ENCODE measurements around the gene LACTB.
"Not testable (repeated sequence)": the region's sequence is repeated elsewhere in the genome, so short reads cannot be mapped to it uniquely, and the experiment has no call there.

Gene LACTB

DNA sequence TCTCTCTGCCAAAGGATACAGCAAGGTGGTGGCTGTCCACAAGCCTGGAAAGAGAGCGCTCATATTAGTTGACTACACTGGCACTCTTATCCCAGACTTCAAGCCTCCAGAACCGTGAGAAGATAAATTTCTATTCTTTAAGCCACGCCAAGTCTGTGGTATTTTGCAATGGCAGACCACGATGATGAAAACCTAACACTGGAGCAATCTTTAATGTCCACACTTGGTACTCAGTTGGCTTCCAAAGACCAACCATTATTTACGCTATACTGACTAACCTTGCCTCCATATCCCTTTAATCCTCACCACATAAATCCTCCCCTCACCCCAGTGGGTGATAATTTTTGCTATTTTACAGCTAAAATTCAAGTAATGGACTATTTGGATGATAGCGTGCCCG, 16.9 kb upstream of the LACTB start:
- no peaks in the 10 kb centered on the region for H3K27me3 ChIP-seq (ENCODE audit: control insufficient read depth in 3 of 3, insufficient read depth in 3 of 3, low read depth in 1 of 3, low read length in 3 of 3)
- H3K9me3 ChIP-seq (replicated peaks in 1 of 2; ENCODE audit: control insufficient read depth in 2 of 2, insufficient read depth in 1 of 2, low read depth in 1 of 2, low read length in 2 of 2) = peaks cover 2 to 3% of the 10 kb centered on the region in 2 donors
- no peak overlapping the region for H3K4me2 ChIP-seq (ENCODE audit: insufficient read depth, low read length, poor library complexity, severe bottlenecking)
- no peak for DNase-seq (ENCODE audit: low spot score)
- no peak overlapping the region for H3K4me3 ChIP-seq (ENCODE audit: low read length in 2 of 2)
- no peak overlapping the region for H2BK12ac ChIP-seq (ENCODE audit: low read length)
- H3K18ac ChIP-seq (ENCODE audit: low read length) = no peak overlapping the region
- no peak overlapping the region for H2AFZ ChIP-seq (ENCODE audit: low read length)
- no peak overlapping the region for H3K4ac ChIP-seq (ENCODE audit: low read length)
- H3K14ac ChIP-seq (ENCODE audit: low read length) = no peak overlapping the region
- H2BK5ac ChIP-seq (ENCODE audit: low read length) = no peak overlapping the region
- no peak overlapping the region for H2AK5ac ChIP-seq (ENCODE audit: low read depth, low read length)
- H3K9ac ChIP-seq (ENCODE audit: low read depth, low read length, poor library complexity) = no peak overlapping the region
- whole genome bisulfite sequencing, 2 donors (ENCODE audit: extremely low coverage in 2 of 2, insufficient read length in 2 of 2, insufficient replicate concordance in 1 of 2) = no CpG with 5 or more reads among the region's 7 CpGs
- H3K23ac ChIP-seq (ENCODE audit: low read depth, low read length, poor library complexity) = no peak overlapping the region
- no peaks in the 10 kb centered on the region for H3K36me3 ChIP-seq (replicated peaks in 1 of 2; ENCODE audit: control insufficient read depth in 2 of 2, insufficient read depth in 2 of 2, low read length in 2 of 2)
- H4K91ac ChIP-seq (ENCODE audit: low read depth, low read length, poor library complexity) = no peak overlapping the region
- peaks cover 0 to 3% of the 10 kb centered on the region in 2 donors for H3K4me1 ChIP-seq (ENCODE audit: control insufficient read depth in 2 of 2, insufficient read depth in 1 of 2, low read depth in 1 of 2, low read length in 2 of 2)
- H3K27ac ChIP-seq (replicated peaks; ENCODE audit: low read length) = no peak overlapping the region
- H4K8ac ChIP-seq (ENCODE audit: low read depth, low read length) = no peak overlapping the region
- H2BK15ac ChIP-seq (ENCODE audit: low read length) = no peak overlapping the region
- no peaks in the 10 kb centered on the region for H3K79me1 ChIP-seq (ENCODE audit: low read depth, low read length)
- no peak overlapping the region for H2BK120ac ChIP-seq (ENCODE audit: low read depth, low read length)

DNA sequence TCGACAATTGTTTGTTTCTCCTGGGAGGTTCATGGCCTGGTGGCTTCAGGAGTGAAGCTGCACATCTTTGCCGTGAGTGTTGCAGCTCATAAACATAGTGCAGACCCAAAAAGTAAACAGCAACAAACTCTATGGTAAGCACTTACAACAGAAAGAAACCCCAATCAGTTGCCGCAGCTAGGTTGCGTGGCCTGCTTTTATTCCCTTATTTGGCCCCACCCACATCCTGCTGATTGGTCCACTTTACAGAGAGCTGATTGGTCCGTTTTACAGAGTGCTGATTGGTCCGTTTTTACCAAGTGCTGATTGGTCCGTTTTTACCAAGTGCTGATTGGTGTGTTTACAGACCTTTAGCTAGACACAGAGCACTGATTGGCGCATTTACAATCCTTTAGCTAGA, 16.3 kb upstream of the LACTB start:
- not testable (repeated sequence) for H3K14ac ChIP-seq (ENCODE audit: low read length); H3K9me3 ChIP-seq (replicated peaks in 1 of 2; ENCODE audit: control insufficient read depth in 2 of 2, insufficient read depth in 1 of 2, low read depth in 1 of 2, low read length in 2 of 2); H3K9ac ChIP-seq (ENCODE audit: low read depth, low read length, poor library complexity); H3K23ac ChIP-seq (ENCODE audit: low read depth, low read length, poor library complexity); H3K18ac ChIP-seq (ENCODE audit: low read length); H2AK5ac ChIP-seq (ENCODE audit: low read depth, low read length); H3K4me3 ChIP-seq (ENCODE audit: low read length in 2 of 2); H2BK15ac ChIP-seq (ENCODE audit: low read length); H2BK5ac ChIP-seq (ENCODE audit: low read length); H3K27ac ChIP-seq (replicated peaks; ENCODE audit: low read length); H2AFZ ChIP-seq (ENCODE audit: low read length); DNase-seq (ENCODE audit: low spot score); H2BK12ac ChIP-seq (ENCODE audit: low read length); H3K4me2 ChIP-seq (ENCODE audit: insufficient read depth, low read length, poor library complexity, severe bottlenecking); H3K4ac ChIP-seq (ENCODE audit: low read length); H3K79me1 ChIP-seq (ENCODE audit: low read depth, low read length); H2BK120ac ChIP-seq (ENCODE audit: low read depth, low read length); H3K27me3 ChIP-seq (ENCODE audit: control insufficient read depth in 3 of 3, insufficient read depth in 3 of 3, low read depth in 1 of 3, low read length in 3 of 3); H3K4me1 ChIP-seq (ENCODE audit: control insufficient read depth in 2 of 2, insufficient read depth in 1 of 2, low read depth in 1 of 2, low read length in 2 of 2); H4K8ac ChIP-seq (ENCODE audit: low read depth, low read length); H4K91ac ChIP-seq (ENCODE audit: low read depth, low read length, poor library complexity); H3K36me3 ChIP-seq (replicated peaks in 1 of 2; ENCODE audit: control insufficient read depth in 2 of 2, insufficient read depth in 2 of 2, low read length in 2 of 2)
- WGBS, 2 donors (ENCODE audit: extremely low coverage in 2 of 2, insufficient read length in 2 of 2, insufficient replicate concordance in 1 of 2) = no CpG with 5 or more reads among the region's 8 CpGs

DNA sequence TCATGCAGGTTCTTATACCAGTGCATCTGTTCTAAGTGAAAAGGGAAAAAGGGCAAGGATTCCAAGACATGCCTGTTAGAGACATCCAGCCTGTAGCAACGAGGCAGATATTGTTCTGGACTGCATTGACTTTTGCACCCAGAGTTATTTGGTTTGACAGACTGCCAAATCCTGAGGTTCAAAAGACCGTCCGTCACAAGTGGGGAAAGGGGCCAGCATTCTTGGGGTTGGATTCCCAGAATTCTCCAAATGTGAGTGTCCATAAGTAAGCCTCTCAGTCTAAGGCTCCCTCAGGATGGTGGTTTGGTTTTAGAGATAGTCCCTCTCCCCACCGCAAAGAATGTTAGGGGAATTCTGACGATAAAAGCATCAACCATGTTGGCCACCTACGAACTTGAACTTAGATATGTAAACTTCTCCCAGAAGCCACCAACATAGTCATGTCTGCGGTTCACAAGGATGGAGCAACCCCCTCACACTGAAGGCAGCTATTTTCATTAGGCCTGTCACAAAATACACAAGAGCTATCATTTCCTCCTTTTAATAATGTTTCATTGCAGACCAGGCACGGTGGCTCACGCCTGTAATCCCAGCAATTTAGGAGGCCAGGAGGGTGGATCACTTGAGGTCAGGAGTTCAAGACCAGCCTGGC, 13.6 kb upstream of the LACTB start:
- no peak overlapping the region for H2AK5ac ChIP-seq (ENCODE audit: low read depth, low read length)
- H3K4me1 ChIP-seq (ENCODE audit: control insufficient read depth in 2 of 2, insufficient read depth in 1 of 2, low read depth in 1 of 2, low read length in 2 of 2) = peaks cover 0 to 3% of the 10 kb centered on the region in 2 donors
- no peak overlapping the region for H3K4me2 ChIP-seq (ENCODE audit: insufficient read depth, low read length, poor library complexity, severe bottlenecking)
- H3K23ac ChIP-seq (ENCODE audit: low read depth, low read length, poor library complexity) = no peak overlapping the region
- no peak overlapping the region for H4K8ac ChIP-seq (ENCODE audit: low read depth, low read length)
- WGBS, 2 donors (ENCODE audit: extremely low coverage in 2 of 2, insufficient read length in 2 of 2, insufficient replicate concordance in 1 of 2) = no CpG with 5 or more reads among the region's 9 CpGs
- no peak overlapping the region for H2AFZ ChIP-seq (ENCODE audit: low read length)
- H2BK12ac ChIP-seq (ENCODE audit: low read length) = no peak overlapping the region
- H3K27me3 ChIP-seq (ENCODE audit: control insufficient read depth in 3 of 3, insufficient read depth in 3 of 3, low read depth in 1 of 3, low read length in 3 of 3) = peaks cover 0 to 9% (median 0%) of the 10 kb centered on the region in 3 experiments
- H3K79me1 ChIP-seq (ENCODE audit: low read depth, low read length) = no peaks in the 10 kb centered on the region
- H3K9ac ChIP-seq (ENCODE audit: low read depth, low read length, poor library complexity) = no peak overlapping the region
- H2BK5ac ChIP-seq (ENCODE audit: low read length) = no peak overlapping the region
- no peak overlapping the region for H3K4me3 ChIP-seq (ENCODE audit: low read length in 2 of 2)
- no peak overlapping the region for H4K91ac ChIP-seq (ENCODE audit: low read depth, low read length, poor library complexity)
- no peak for DNase-seq (ENCODE audit: low spot score)
- H3K27ac ChIP-seq (replicated peaks; ENCODE audit: low read length) = no peak overlapping the region
- no peak overlapping the region for H3K18ac ChIP-seq (ENCODE audit: low read length)
- peaks cover 0 to 3% of the 10 kb centered on the region in 2 donors for H3K9me3 ChIP-seq (replicated peaks in 1 of 2; ENCODE audit: control insufficient read depth in 2 of 2, insufficient read depth in 1 of 2, low read depth in 1 of 2, low read length in 2 of 2)
- H2BK15ac ChIP-seq (ENCODE audit: low read length) = no peak overlapping the region
- H3K14ac ChIP-seq (ENCODE audit: low read length) = no peak overlapping the region
- H2BK120ac ChIP-seq (ENCODE audit: low read depth, low read length) = no peak overlapping the region
- H3K36me3 ChIP-seq (replicated peaks in 1 of 2; ENCODE audit: control insufficient read depth in 2 of 2, insufficient read depth in 2 of 2, low read length in 2 of 2) = no peaks in the 10 kb centered on the region
- no peak overlapping the region for H3K4ac ChIP-seq (ENCODE audit: low read length)

DNA sequence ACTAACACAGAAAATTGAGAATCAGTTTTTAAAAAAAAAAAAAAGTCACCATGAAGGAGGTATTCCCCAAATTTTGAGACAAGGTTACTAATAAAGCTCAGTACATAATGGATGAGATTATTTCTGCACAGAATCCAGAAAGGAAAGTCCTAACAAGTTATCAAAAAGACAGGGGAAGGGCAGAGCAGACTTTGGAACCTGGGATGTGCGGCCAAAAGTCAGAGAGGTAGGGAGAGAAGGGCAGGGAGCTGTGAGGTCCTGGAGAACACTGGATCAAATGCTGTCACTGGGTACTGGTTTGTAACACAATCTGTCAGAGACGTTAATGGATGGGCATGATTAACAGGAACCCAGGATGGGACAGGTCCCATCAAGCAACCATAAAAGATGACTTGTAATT, 12.2 kb upstream of the LACTB start:
- H3K79me1 ChIP-seq (ENCODE audit: low read depth, low read length) = no peaks in the 10 kb centered on the region
- no peak overlapping the region for H3K4me3 ChIP-seq (ENCODE audit: low read length in 2 of 2)
- H2BK12ac ChIP-seq (ENCODE audit: low read length) = no peak overlapping the region
- DNase-seq (ENCODE audit: low spot score) = no peak
- no peaks in the 10 kb centered on the region for H3K36me3 ChIP-seq (replicated peaks in 1 of 2; ENCODE audit: control insufficient read depth in 2 of 2, insufficient read depth in 2 of 2, low read length in 2 of 2)
- no peak overlapping the region for H3K27ac ChIP-seq (replicated peaks; ENCODE audit: low read length)
- no peak overlapping the region for H2AK5ac ChIP-seq (ENCODE audit: low read depth, low read length)
- peaks cover 0 to 3% of the 10 kb centered on the region in 2 donors for H3K9me3 ChIP-seq (replicated peaks in 1 of 2; ENCODE audit: control insufficient read depth in 2 of 2, insufficient read depth in 1 of 2, low read depth in 1 of 2, low read length in 2 of 2)
- H3K4ac ChIP-seq (ENCODE audit: low read length) = no peak overlapping the region
- no peak overlapping the region for H3K18ac ChIP-seq (ENCODE audit: low read length)
- H2BK15ac ChIP-seq (ENCODE audit: low read length) = no peak overlapping the region
- no peak overlapping the region for H3K4me2 ChIP-seq (ENCODE audit: insufficient read depth, low read length, poor library complexity, severe bottlenecking)
- no peak overlapping the region for H3K9ac ChIP-seq (ENCODE audit: low read depth, low read length, poor library complexity)
- H4K8ac ChIP-seq (ENCODE audit: low read depth, low read length) = no peak overlapping the region
- H2BK120ac ChIP-seq (ENCODE audit: low read depth, low read length) = no peak overlapping the region
- no peak overlapping the region for H3K23ac ChIP-seq (ENCODE audit: low read depth, low read length, poor library complexity)
- H4K91ac ChIP-seq (ENCODE audit: low read depth, low read length, poor library complexity) = no peak overlapping the region
- peaks cover 0 to 3% of the 10 kb centered on the region in 2 donors for H3K4me1 ChIP-seq (ENCODE audit: control insufficient read depth in 2 of 2, insufficient read depth in 1 of 2, low read depth in 1 of 2, low read length in 2 of 2)
- WGBS, 2 donors (ENCODE audit: extremely low coverage in 2 of 2, insufficient read length in 2 of 2, insufficient replicate concordance in 1 of 2) = no CpG with 5 or more reads among the region's 2 CpGs
- no peak overlapping the region for H2BK5ac ChIP-seq (ENCODE audit: low read length)
- no peak overlapping the region for H3K14ac ChIP-seq (ENCODE audit: low read length)
- no peak overlapping the region for H2AFZ ChIP-seq (ENCODE audit: low read length)
- peaks cover 0 to 9% (median 0%) of the 10 kb centered on the region in 3 experiments for H3K27me3 ChIP-seq (ENCODE audit: control insufficient read depth in 3 of 3, insufficient read depth in 3 of 3, low read depth in 1 of 3, low read length in 3 of 3)

Measured in neuronal stem cell (in vitro differentiated cells).